HG03064 (cell line): ENCODE measurements around the gene COX6A2.

ENCODE experiments used
- ATAC-seq: cut with Tn5 transposase; IDR thresholded peaks from one replicate; pipeline ENCODE4 v1.9.1; 2021; ENCODE audit warnings: low read depth; ENCODE audit not compliant: unreplicated experiment

Gene COX6A2

DNA sequence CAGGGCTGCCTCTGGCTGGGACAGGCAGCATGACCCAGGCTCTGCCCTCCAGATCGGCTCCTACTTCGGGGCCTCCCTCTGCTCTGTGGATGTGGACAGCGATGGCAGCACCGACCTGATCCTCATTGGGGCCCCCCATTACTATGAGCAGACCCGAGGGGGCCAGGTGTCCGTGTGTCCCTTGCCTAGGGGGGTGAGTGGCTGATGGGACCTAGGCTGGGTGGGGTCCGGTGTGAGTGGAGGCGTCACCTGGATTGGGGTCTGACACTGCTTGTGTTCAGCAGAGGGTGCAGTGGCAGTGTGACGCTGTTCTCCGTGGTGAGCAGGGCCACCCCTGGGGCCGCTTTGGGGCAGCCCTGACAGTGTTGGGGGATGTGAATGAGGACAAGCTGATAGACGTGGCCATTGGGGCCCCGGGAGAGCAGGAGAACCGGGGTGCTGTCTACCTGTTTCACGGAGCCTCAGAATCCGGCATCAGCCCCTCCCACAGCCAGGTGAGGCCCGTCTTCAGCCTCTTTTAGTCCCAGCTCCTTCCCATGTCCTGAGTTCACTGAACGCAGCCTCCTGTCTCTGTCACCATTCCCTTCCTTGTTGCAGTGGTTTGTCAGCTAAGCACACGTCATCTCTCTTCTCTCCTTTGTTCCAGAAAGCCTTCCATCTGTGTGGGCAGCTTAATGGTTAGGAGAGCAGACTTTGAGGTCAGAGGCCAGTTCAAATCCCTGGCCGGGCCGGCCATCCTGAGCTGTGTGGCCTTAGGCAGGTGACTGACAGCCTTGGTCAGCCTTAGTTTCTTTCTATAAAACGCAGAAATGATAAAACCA is 16.9 kb downstream of the COX6A2 start:
- no peak for ATAC-seq

DNA sequence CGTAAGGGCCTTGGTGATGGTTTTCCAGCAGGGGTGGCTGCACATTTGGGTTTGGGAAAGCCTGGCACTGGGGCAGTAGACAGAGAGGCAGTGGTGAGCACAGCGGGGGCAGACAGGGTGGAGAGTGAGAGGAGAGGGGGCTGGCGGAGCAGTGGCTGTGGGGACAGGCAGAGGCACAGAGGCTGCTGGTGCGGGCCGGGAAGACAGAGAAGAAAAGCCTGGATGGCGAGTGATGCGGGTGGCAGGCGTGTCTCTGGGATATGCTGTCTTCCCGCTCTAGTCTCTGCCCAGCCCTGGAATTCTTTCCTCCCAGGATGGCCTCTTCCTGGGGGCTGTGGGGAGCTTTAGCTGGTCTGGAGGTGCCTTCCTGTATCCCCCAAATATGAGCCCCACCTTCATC is 18.1 kb downstream of the COX6A2 start:
- no peak for ATAC-seq

DNA sequence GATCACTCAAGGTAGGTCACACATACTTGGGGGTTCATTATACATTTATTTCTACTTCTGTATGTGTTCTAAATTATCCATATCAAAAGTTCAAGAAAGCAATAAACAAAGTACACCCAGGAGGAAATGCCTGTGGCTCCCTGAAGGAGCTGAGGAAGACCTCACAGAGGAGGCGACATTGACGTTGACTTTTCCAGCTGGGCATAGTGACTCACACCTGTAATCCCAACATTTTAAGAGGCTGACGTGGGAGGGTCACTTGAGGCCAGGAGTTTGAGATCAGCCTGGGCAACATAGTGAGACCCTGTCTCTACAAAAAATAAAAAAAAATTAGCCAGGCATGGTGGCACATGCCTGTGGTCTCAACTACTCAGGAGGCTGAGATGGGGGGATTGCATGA is 18.7 kb downstream of the COX6A2 start:
- ATAC-seq = no peak

DNA sequence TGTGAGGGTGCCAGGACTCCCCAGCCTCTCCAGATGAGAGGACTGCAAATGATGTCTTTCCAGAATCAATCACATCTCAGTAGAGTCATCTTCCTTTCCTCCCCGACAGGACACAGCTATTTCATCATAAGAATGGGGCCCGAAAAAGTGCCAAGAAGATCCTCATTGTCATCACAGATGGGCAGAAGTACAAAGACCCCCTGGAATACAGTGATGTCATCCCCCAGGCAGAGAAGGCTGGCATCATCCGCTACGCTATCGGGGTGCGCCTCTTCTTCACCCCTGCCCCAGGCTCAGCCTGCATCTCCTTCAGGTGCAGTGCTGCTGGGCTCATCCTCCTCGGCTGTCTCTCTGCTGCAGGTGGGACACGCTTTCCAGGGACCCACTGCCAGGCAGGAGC is 20.8 kb downstream of the COX6A2 start:
- ATAC-seq = no peak

DNA sequence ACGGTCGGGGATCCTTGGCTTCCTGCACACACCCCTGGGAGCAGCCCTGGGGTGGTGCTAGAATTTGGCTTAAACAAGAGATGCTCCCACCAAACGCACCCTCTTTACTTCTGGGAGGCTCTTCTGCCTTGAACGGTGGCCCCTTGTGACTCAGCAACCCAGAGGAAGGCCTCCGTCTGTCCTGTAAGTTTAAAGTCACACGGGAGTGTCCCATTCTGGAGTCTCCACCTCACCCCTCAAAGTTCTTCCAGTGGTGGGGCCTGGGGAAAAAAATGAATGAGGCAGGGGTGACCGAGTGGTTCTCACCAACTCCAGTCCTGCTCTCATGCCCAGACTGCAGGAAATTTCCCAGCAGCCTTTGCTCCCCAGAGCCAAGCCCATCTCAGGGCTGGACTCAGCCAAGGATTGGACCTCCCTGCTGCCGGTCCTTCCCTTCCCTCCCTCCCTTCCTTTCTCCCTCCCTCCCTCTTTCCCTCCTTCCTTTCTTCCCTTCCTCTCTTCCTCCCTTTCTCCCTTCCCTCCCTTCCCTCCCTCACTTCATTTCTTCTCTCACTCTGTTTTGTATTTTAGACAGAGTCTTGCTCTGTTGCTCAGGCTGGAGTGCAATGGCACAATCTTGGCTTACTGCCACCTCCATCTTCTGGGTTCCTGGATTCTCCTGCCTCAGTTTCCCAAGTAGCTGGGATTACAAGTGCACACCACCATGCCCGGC is 23.7 kb downstream of the COX6A2 start:
- no peak for ATAC-seq

DNA sequence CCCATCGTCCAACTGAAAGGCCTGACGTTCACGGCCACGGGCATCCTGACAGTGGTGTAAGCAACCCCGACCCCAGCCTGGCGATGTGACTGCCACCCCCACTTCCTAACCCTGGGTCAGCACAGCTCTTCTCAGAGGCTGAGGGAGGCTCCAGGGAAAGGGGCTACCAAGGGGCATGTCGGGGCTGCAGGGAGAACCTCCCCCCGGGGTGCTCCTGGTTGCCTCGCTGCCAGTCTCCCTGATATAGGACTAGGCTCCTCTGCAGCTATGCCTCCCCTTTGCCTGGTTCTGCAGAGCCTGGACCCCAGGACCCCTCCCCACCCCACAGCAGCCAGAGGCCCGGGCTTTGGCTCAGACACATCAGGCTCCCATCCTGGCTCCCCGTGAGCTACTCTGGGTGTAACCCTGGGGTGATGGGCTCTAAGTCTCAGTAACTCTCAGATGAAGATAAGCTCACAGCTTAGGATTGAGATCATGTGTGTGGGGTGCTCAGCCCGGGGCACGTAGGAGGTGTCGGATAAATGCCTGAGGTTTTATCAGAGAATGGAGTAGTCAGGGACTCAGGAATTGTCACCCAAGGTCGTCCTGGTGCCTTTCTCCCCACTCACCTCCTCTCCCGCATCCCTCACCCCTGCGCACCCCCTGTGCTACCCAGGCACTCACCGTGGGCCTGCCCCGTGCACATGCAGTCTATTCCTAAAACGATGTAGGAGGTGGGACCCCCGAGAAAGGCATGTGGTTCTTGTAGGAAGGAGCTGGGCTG is 24.4 kb downstream of the COX6A2 start:
- no peak for ATAC-seq

DNA sequence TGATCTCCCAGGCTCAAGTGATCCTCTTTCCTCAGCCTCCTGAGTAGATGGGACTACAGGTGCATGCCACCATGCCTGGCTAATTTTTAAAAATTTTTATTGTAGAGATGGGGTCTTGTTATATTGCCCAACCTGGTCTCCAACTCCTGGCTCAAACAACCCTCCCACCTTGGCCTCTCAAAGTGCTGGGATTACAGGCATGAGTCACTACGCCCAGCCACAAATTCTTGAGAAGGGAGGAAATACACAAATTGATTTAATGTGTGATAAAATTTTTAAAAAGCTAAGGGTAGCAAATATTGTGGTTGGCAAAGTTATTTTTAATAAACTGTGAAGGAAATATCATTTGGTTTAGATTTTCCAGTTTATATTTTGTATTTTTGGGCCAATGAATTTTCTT is 25.5 kb downstream of the COX6A2 start:
- ATAC-seq = no peak

DNA sequence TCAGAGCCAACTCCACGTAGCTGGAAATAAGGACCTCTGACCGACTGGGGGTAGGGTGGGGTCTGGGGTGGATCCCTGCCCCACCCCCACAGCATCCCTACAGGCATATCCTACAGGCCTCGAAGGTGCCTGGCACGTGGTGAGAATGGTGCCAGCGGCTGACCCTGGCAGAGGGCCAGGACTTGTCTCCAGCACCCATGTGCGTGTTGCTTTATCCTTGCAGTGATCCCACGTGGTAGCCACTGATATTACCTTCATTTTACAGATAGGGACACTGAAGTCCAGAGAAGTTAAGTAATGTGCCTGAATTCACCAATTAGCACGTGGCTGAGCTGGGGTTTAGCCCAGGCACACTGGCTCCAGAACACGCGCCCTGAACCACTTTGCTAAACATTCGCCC is 26.7 kb downstream of the COX6A2 start:
- ATAC-seq = no peak

DNA sequence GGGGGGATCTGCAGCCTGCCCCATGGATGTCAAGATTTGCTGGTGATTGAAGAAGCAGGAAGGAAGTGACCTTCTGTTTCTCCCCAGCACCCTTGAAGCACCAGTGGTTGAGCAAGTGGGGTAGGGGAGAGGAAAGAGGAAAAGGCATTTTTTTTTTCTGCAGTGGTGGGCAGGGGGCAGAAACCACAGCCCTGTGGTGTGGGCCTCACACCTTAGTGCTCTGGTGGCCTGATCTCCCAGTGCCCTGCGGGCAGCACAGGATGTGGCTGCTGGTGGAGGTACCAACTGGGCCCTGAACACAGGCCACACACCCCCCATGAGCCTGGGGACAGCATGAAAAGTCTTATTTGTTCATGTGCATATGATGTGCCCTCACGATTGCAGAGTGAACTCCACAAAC is 28.0 kb downstream of the COX6A2 start:
- ATAC-seq = no peak

DNA sequence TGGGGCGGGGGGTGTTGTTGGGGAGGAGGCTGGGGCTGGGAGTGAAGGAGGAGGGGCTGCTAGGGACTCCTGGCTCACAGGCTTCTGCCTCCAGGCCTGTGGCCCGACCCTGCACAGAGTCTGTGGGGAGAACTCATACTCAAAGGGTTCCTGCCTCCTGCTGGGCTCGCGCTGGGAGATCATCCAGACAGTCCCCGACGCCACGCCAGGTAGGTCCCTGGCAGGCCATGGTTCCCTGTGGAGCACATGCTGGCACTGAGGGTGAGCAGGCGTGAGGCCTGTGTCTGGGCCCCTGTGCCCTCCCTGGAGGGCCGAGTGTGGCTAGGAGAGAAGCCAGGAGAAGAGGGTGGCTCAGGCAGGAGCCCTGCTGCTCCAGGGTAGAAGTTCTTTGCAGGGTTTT is 30.5 kb downstream of the COX6A2 start:
- no peak for ATAC-seq

DNA sequence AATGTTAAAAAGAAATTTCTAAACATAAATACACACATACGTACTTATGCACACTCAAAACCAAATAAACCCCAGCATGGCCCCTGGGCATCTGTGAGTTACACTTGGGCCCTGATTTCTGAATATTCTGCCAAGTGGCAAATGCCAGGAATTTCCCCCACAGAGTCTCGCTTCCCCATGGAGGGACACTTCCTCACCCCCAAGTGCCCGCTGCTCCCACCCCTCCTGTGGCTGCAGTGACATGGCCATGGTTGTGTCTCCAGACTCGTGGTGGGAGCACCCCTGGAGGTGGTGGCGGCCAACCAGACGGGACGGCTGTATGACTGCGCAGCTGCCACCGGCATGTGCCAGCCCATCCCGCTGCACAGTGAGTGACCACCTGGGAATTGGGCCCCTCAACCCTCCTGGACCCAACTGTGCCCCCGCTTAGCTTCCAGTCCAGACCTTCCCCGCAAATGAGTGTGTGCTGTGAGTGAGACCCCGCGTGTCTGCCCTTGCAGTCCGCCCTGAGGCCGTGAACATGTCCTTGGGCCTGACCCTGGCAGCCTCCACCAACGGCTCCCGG is 31.0 kb downstream of the COX6A2 start:
- ATAC-seq = no peak

DNA sequence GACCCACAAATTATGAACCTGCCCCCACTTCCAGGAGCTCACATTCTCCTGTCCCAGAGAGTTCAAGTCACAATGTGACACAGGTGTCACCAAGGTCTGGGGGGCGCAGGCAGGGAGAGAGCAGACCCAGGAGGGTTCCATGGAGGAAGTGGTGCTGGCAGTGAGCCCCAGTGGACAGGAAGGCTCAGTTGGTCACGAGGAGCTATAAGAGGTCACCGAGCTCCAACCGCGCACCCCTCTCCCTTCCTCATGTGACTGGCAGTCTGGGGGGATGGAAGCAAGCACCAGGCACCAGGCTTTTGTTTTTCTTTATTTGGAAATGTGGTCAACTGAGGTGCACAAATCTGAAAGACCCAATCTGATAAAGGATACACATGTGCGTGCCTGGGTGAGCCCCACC is 32.5 kb downstream of the COX6A2 start:
- no peak for ATAC-seq

DNA sequence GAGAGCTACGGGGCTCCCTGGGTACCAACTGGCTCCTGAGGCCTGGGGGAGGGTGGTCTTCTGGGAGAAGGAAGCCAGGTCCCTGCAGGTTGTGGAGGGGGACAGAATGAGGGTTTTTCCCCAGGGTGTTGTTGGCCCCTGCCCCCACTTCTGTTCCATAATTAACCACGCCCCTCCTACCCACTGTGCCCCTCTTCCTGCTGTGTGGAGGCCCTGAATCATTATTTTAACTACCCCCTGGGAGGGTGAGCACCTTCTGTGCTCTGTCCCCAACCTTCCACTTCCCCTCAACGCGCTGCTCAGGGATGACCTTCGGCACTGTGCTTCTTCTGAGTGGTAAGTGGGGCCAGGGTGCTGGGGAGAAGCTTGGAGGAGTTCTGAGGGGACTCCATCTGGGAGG is 35.1 kb downstream of the COX6A2 start, which contains the start of gene ITGAD:
Gene ITGAD (plus strand): TSS at position 280 of the 400 bp plus-strand sequence. CDS start 26 bp downstream, at position 306.
- no peak for ATAC-seq

DNA sequence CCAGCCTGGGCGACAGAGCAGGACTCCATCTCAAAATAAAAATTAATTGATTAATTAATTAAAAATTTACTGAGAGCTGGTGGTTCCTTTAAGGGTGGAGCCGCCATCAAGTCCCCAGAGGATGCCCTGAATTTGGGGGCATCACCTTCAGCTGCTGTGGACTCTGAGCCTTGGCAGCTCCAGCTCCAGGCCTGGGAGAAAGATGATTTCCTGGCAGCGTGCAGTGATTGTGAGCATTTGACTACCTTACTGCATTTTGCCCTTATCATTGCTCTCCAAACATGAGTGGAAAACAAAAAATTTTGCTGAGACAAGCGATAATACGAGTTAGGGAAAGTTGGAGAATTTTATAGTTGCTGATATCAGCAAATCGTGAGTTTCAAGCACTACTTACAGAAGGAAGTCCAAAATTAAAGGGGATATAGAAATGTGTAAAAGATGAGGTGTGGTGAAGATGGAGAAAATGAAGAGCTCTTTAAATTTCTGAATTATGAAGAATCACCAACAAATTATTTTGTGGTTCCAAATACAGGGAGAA is 37.6 kb downstream of the COX6A2 start:
- ATAC-seq = no peak

DNA sequence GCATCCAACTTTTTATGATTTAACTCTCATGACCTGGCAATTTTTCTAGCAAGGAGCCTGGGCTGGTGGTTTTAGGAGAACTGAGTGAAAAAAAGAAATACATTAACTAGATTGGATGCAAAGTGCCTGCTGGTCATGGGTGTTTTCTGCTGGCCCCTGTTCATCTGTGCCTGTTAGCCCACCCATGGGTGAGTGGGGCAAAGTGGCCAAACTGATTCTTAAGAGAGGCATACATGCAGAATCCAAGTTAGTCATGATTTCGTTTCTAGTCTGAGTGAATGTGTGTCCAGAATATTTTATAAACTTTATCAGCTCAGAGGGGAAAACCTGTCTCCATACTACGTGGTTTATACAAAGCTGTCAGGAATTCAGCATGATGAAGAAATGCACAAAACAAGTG is 39.6 kb downstream of the COX6A2 start:
- ATAC-seq = no peak

DNA sequence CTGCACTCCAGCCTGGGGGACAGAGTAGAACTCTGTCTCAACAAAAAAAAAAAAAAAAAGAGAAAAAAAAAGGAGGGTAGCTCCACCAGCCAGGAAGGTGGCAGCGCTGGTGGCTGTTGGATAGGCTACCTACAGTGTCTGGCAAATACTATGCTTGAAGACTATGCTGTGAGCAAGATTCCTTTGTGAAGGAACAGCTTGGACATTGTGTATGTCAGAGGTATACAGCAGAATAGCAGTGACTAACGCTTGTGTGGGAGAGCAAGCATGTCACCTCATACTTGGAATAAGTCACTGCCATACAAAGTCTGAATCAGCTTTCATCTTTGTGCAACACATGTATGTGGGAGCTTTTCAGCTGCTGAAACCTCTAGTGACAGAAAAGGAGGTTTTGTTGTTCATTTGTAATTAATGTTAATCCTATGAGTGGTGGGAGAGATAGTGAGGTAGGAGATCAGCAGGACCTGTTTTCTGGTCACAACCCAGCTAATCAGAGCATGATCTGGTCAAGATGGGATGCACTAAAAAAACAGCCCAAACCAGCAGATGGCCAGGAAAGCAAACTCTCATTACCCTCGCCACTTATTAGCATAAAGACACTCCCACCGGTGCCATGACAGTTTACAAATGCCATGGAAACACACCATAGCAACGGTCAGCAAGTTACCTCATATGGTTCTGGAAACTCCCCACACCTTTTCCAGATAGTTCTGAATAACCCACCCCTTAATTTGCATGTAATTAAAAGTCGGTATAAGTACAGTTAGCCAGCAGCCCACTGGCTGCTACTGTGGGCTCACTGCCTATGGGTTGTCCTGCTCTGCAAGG is 41.8 kb downstream of the COX6A2 start:
- no peak for ATAC-seq

DNA sequence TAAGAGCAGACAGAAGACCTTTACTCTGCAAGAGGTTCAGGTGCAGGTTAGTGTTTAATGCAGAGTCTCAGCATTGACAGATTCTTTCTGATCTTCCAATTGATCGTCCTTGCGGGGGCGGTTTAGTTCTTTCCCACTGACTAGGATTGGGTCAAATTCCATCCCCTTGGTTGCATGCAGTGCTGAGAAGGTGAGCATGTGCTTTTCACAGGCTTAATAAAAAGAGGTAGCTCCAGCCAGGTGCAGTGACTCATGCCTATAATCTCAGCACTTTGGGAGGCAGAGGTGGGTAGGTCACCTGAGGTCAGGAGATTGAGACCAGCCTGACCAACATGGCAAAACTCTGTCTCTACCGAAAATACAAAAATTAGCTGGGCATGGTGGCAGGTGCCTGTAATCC is 42.5 kb downstream of the COX6A2 start:
- ATAC-seq = no peak

DNA sequence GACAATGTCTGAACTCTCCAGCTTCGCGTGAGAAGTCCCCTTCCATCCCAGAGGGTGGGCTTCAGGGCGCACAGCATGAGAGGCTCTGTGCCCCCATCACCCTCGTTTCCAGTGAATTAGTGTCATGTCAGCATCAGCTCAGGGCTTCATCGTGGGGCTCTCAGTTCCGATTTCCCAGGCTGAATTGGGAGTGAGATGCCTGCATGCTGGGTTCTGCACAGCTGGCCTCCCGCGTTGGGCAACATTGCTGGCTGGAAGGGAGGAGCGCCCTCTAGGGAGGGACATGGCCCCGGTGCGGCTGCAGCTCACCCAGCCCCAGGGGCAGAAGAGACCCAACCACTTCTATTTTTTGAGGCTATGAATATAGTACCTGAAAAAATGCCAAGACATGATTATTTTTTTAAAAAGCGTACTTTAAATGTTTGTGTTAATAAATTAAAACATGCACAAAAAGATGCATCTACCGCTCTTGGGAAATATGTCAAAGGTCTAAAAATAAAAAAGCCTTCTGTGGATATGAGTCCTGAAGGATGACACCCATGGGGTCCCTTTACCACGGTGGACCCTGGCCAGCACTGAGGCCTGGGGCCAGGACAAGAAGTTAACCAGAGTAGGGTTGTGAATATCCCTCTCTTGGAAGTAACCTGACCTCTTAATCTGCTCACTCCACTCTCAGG is 45.5 kb downstream of the COX6A2 start:
- ATAC-seq = no peak

DNA sequence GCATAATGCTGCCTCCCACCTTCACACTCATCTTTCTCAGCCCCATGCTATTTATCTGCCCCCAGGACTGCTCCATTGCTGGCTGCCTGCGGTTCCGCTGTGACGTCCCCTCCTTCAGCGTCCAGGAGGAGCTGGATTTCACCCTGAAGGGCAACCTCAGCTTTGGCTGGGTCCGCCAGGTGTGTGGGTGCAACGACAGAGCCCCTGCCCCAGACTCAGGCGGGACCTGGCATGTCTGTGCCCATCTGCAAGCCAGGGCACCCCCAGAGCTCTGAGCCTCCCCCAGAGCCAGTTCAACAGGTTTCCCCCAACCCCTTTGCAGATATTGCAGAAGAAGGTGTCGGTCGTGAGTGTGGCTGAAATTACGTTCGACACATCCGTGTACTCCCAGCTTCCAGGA is 48.0 kb downstream of the COX6A2 start:
- ATAC-seq = no peak
